Measurements from ENCODE around the gene TMEM94.

DNA sequence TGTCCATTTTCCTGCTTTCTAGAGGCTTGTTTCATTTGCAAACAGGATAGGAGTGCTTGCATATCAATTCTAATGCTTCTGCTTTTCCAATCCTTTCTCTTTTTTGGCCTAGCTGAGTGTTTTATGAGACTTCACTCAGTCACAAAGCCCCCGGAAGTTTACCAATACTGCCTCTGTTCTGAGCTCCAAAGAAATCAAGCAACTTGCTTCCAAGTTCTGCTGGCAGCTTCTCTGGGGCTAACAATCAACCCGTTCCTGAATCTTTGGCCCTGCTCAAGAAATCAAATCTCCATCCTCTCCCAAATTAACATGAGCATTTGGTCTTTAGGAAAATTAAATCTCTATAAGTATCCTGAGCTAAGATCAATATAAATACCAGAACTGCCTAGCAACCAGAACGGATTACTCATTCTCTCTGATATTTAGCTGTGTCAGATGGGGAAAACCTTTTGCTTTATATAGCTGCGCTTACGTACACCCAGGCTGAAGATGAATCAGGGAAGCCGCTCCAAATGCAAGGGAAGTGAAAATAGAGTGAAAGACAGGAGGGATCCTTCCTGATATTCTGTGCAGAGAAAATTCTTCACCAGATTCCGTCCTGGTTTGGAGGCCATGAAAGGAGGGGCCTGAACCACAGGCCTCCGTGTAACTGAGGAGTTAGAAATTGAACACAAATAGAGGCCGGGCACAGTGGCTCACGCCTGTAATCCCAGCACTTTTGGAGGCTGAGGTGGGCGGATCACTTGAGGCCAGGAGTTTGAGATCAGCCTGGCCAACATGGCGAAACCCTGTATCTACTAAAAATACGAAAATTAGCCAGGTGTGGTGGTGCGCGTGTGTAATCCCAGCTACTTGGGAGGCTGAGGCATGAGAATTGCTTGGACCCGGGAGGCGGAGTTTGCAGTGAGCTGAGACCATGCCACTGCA lies 27.6 kb upstream of the TMEM94 start:
- TF ChIP-seq CTCF (IDR thresholded peaks at IDR 0.05) (no peak), POLR2A (IDR thresholded peaks at IDR 0.05) (no peak)
